ENCODE data around the gene ZBTB11. TPM values are rescaled to one million over a fixed set of nuclear protein-coding genes. Genes with fewer than 3 reads are reported as not detected.
A peak's percentile ranks its signal among the peaks of the same experiment; 100 is the strongest.

Gene ZBTB11
- polyA plus RNA-seq, 1 of the 3 experiments (the other 2 are of a cell fraction) = 4.9 TPM

GRCh38 chr3:101637451-101637850 is 39.5 kb downstream of the ZBTB11 start:
- no peaks in the 10 kb centered on the region for H3K9me2 ChIP-seq
- no peaks in the 10 kb centered on the region for H3K9me3 ChIP-seq
- ChIA-PET CTCF (interaction anchor here (0.6 to 1.6 kb wide), 3 partner anchors 11 to 26 kb away, joined by 3 to 4 read pairs (median 3); no protein-coding TSS in a partner anchor), POLR2A (no interaction called here)
- no peak overlapping the region for H3K27ac ChIP-seq (ENCODE audit: low read depth in 2 of 2, low read length in 1 of 2)
- no peak overlapping the region for H3K9ac ChIP-seq
- no peak overlapping the region for H3K4me2 ChIP-seq
- H3F3A ChIP-seq (replicated peaks; ENCODE audit: insufficient read depth) = no peaks in the 10 kb centered on the region
- H3K36me3 ChIP-seq (replicated peaks in 1 of 2; ENCODE audit: control insufficient read depth in 1 of 2, insufficient read depth in 2 of 2, low read length in 1 of 2) = no peaks in the 10 kb centered on the region
- TF ChIP-seq USF1 (IDR thresholded peaks at IDR 0.05; ENCODE audit: borderline replicate concordance, low read depth) = no peak
- TF ChIP-seq TEAD4 (IDR thresholded peaks at IDR 0.05; ENCODE audit: borderline replicate concordance, insufficient read depth) = no peak
- no peak for TF ChIP-seq CTCF (IDR thresholded peaks at IDR 0.05)
- no peak for TF ChIP-seq EP300 (IDR thresholded peaks at IDR 0.05; ENCODE audit: borderline replicate concordance in 1 of 2, low read depth in 1 of 2, low read length in 1 of 2)
- TF ChIP-seq TAF1 (IDR thresholded peaks at IDR 0.05; ENCODE audit: borderline replicate concordance, low read depth, low read length) = no peak
- 91% methylated on average over 10 of the region's 10 CpGs for WGBS (ENCODE audit: low lambda C conversion rate)
- H3K4me3 ChIP-seq (ENCODE audit: low read depth in 2 of 2, low read length in 1 of 2) = no peak overlapping the region
- H2AFZ ChIP-seq (ENCODE audit: low read depth) = no peak overlapping the region
- DNase-seq = no peak
- no peaks in the 10 kb centered on the region for H3K79me2 ChIP-seq (ENCODE audit: insufficient read depth)
- no peaks in the 10 kb centered on the region for H4K20me1 ChIP-seq (ENCODE audit: insufficient read depth)
- no peaks in the 10 kb centered on the region; a peak in 1 of 4 replicates for H3K4me1 ChIP-seq (ENCODE audit: control insufficient read depth in 1 of 2, insufficient read depth in 2 of 2, low read depth in 1 of 2, low read length in 1 of 2)
- H3K27me3 ChIP-seq (ENCODE audit: insufficient read depth) = no peaks in the 10 kb centered on the region

GRCh38 chr3:101635954-101636798 is 40.8 kb downstream of the ZBTB11 start:
- peak; percentile 56 for DNase-seq
- no peak overlapping the region for H3K27ac ChIP-seq (ENCODE audit: low read depth in 2 of 2, low read length in 1 of 2)
- H3F3A ChIP-seq (replicated peaks; ENCODE audit: insufficient read depth) = no peaks in the 10 kb centered on the region
- H3K4me2 ChIP-seq = no peak overlapping the region
- H3K4me3 ChIP-seq (ENCODE audit: low read depth in 2 of 2, low read length in 1 of 2) = no peak overlapping the region
- no peak overlapping the region for H2AFZ ChIP-seq (ENCODE audit: low read depth)
- H3K36me3 ChIP-seq (replicated peaks in 1 of 2; ENCODE audit: control insufficient read depth in 1 of 2, insufficient read depth in 2 of 2, low read length in 1 of 2) = no peaks in the 10 kb centered on the region
- 53% methylated on average over 18 of the region's 18 CpGs for WGBS (ENCODE audit: low lambda C conversion rate)
- POLR2A ChIA-PET = no interaction called here
- H3K9me2 ChIP-seq = no peaks in the 10 kb centered on the region
- CTCF ChIA-PET = interaction anchor here (1.1 to 1.3 kb wide), 2 partner anchors 16 to 27 kb away, joined by 3 read pairs; no protein-coding TSS in a partner anchor
- H3K9me3 ChIP-seq = no peaks in the 10 kb centered on the region
- no peaks in the 10 kb centered on the region for H3K27me3 ChIP-seq (ENCODE audit: insufficient read depth)
- no peaks in the 10 kb centered on the region; a peak in 1 of 4 replicates for H3K4me1 ChIP-seq (ENCODE audit: control insufficient read depth in 1 of 2, insufficient read depth in 2 of 2, low read depth in 1 of 2, low read length in 1 of 2)
- no peaks in the 10 kb centered on the region for H3K79me2 ChIP-seq (ENCODE audit: insufficient read depth)
- H3K9ac ChIP-seq = no peak overlapping the region
- H4K20me1 ChIP-seq (ENCODE audit: insufficient read depth) = no peaks in the 10 kb centered on the region
- TF ChIP-seq FOSL2 (IDR thresholded peaks at IDR 0.05; ENCODE audit: borderline replicate concordance, low read depth) (no peak), SIN3A (IDR thresholded peaks at IDR 0.05; ENCODE audit: borderline replicate concordance, low read depth, low read length) (no peak), CTCF (IDR thresholded peaks at IDR 0.05) (peak; percentile 60), SMC3 (IDR thresholded peaks at IDR 0.05; ENCODE audit: low read depth, low read length) (peak; percentile 43), RAD21 (IDR thresholded peaks at IDR 0.05; ENCODE audit: low read length) (peak; percentile 64), ELF1 (IDR thresholded peaks at IDR 0.05) (no peak)
